WERI-Rb-1 (cell line): ENCODE data around the gene KMT5C.

Experiments used
- DNase-seq: peaks from one replicate; pipeline ENCODE4 v3.0.0-alpha.2; 2020
- H3K27ac ChIP-seq: fragments of 250-450 bp; sonication (Bioruptor Pico); 2 replicates; pipeline ENCODE4 v1.5.1; 2020; ENCODE audit warnings: mild to moderate bottlenecking, moderate library complexity
- H3K27me3 ChIP-seq: fragments of 250-450 bp; sonication (Bioruptor Pico); 2 replicates; pipeline ENCODE4 v1.5.1; 2021; ENCODE audit warnings: mild to moderate bottlenecking, low read depth, moderate library complexity; ENCODE audit not compliant: insufficient read depth, severe bottlenecking
- H3K36me3 ChIP-seq: fragments of 250-450 bp; sonication (Bioruptor Pico); 2 replicates; pipeline ENCODE4 v1.5.1; 2020; ENCODE audit warnings: mild to moderate bottlenecking, moderate library complexity
- H3K4me3 ChIP-seq: 2 replicates; pipeline ENCODE4 v1.5.1; 2011; ENCODE audit warnings: low read depth, mild to moderate bottlenecking, control low read depth, low read length
- H3K9me3 ChIP-seq: fragments of 250-450 bp; sonication (Bioruptor Pico); 2 replicates; pipeline ENCODE4 v1.5.1; 2021; ENCODE audit warnings: mild to moderate bottlenecking, moderate library complexity; ENCODE audit not compliant: severe bottlenecking
- CTCF ChIP-seq: IDR thresholded peaks from 2 replicates; pipeline ENCODE4 v1.5.1; 2011; ENCODE audit warnings: low read depth, mild to moderate bottlenecking, control low read depth, inconsistent platforms, low read length

KMT5C gene

GRCh38 chr19:55311797-55312196, 27.9 kb upstream of the KMT5C start:
- no peak for TF ChIP-seq CTCF
- DNase-seq = no peak

GRCh38 chr19:55312621-55313512, 26.8 kb upstream of the KMT5C start:
- no peaks in the 10 kb centered on the region for H3K9me3 ChIP-seq
- no peak overlapping the region for H3K4me3 ChIP-seq
- no peak overlapping the region for H3K27ac ChIP-seq
- H3K27me3 ChIP-seq = no peaks in the 10 kb centered on the region
- no peak for TF ChIP-seq CTCF
- H3K36me3 ChIP-seq = peaks cover 12% of the 10 kb centered on the region
- DNase-seq = no peak

More at GRCh38 chr19:55311797-55312196, 27.9 kb upstream of the KMT5C start:
- no peaks in the 10 kb centered on the region for H3K9me3 ChIP-seq
- peaks cover 17% of the 10 kb centered on the region for H3K36me3 ChIP-seq
- no peak overlapping the region for H3K4me3 ChIP-seq
- H3K27me3 ChIP-seq = no peaks in the 10 kb centered on the region
- H3K27ac ChIP-seq = no peak overlapping the region

GRCh38 chr19:55314396-55314795, 25.3 kb upstream of the KMT5C start:
- Histone ChIP-seq H3K4me3 (no peak overlapping the region), H3K27me3 (no peaks in the 10 kb centered on the region), H3K27ac (no peak overlapping the region), H3K36me3 (peaks cover 6% of the 10 kb centered on the region), H3K9me3 (no peaks in the 10 kb centered on the region)
- TF ChIP-seq CTCF = no peak
- DNase-seq = no peak

GRCh38 chr19:55315956-55316525, 23.6 kb upstream of the KMT5C start:
- TF ChIP-seq CTCF = no peak
- DNase-seq = no peak
- H3K36me3 ChIP-seq = no peaks in the 10 kb centered on the region; the same call in 1 of the 2 replicates
- no peaks in the 10 kb centered on the region for H3K27me3 ChIP-seq
- H3K4me3 ChIP-seq = no peak overlapping the region
- H3K27ac ChIP-seq = no peak overlapping the region
- no peaks in the 10 kb centered on the region for H3K9me3 ChIP-seq

- no peaks in the 10 kb centered on the region for H3K36me3 ChIP-seq
- no peaks in the 10 kb centered on the region for H3K27me3 ChIP-seq
- TF ChIP-seq CTCF = no peak
- H3K27ac ChIP-seq = no peak overlapping the region
- H3K4me3 ChIP-seq = no peak overlapping the region
- no peak for DNase-seq
- no peaks in the 10 kb centered on the region for H3K9me3 ChIP-seq
Measured at GRCh38 chr19:55316646-55317045, 23.0 kb upstream of the KMT5C start.
